GM12891 (cell line): ENCODE results near the gene CD2.

Experiments used
- POLR2A ChIP-seq: IDR thresholded peaks from 2 replicates; pipeline ENCODE4 v1.6.1; 2011; ENCODE audit warnings: low read depth, low read length, control low read depth
- POLR2AphosphoS5 ChIP-seq: IDR thresholded peaks from 2 replicates; pipeline ENCODE4 v1.6.1; 2011; ENCODE audit warnings: low read depth, low read length, control low read depth
- POU2F2 ChIP-seq: IDR thresholded peaks from 2 replicates; pipeline ENCODE4 v1.6.1; 2011; ENCODE audit warnings: low read depth, mild to moderate bottlenecking, control low read depth, low read length, moderate library complexity
- SPI1 ChIP-seq: IDR thresholded peaks from 2 replicates; pipeline ENCODE4 v1.6.1; 2011; ENCODE audit warnings: low read depth, low read length, control low read depth
- TAF1 ChIP-seq: IDR thresholded peaks from 2 replicates; pipeline ENCODE4 v1.6.1; 2011; ENCODE audit warnings: low read depth, low read length, control low read depth

DNA sequence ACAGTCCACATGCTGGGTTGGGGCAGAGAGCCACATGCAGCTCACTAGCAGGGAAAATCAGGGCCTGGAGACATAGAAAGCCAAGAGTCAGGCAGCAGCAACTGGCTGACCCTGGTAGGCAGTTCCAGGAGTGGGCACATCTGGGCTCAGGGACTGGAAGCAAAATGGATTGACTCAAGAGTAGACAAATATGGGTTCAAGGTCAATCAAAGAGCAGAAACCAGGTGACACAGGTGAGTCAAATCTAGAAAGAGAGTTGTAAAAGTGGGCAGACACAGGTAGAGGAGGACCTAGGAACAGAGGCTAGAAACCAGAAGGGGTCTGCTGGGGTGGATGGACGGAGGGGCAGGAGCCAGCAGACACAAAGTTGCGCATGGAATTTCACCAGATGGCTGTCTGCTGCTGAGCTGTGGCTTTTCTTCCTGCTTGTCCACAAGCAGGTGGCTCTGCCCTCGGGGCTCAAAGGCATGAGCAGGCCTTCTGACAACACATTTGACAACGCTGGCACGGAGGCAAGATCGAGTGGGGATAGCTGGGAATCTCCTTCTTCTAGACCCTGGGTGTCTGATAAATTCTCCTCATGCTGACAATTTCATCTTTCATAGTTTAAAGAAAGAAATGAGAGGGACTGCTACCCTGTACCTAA, 45.9 kb upstream of the CD2 start:
- no peak for TF ChIP-seq TAF1
- TF ChIP-seq POLR2A = no peak
- no peak for TF ChIP-seq POLR2AphosphoS5
- no peak for TF ChIP-seq SPI1
- TF ChIP-seq POU2F2 = no peak
